Gastroesophageal sphincter (tissue), 3 donors: ENCODE data around the gene EXO1.
"Not testable (repeated sequence)": the region's sequence is repeated elsewhere in the genome, so short reads cannot be mapped to it uniquely, and the experiment has no call there.

Experiments used
- CTCF ChIP-seq, 4 experiments: fragments of 200-600 bp in 2 of 4; fragments of 450-650 bp in 2 of 4; sonication (generic) in 1 of 4; IDR thresholded peaks; one replicate each; pipeline ENCODE4 v1.5.1; 2017 to 2019; ENCODE audit warnings: antibody characterized with exemption in 4 of 4, mild to moderate bottlenecking in 2 of 4, moderate library complexity in 2 of 4
- POLR2A ChIP-seq, 2 donors: fragments of 450-650 bp; IDR thresholded peaks; one replicate each; pipeline ENCODE4 v1.6.1; 2017; ENCODE audit warnings: antibody characterized with exemption in 2 of 2, mild to moderate bottlenecking in 2 of 2, moderate library complexity in 1 of 2
- POLR2AphosphoS5 ChIP-seq: sonication (generic); formaldehyde crosslinking; IDR thresholded peaks from one replicate; pipeline ENCODE4 v1.6.1; 2017; ENCODE audit warnings: antibody characterized with exemption

GRCh38 chr1:241826613-241827012, 21.4 kb upstream of the EXO1 start:
- not testable (repeated sequence) for TF ChIP-seq CTCF (IDR thresholded peaks at IDR 0.05); POLR2AphosphoS5; POLR2A (IDR thresholded peaks at IDR 0.05)
